K562 (cell line): ENCODE data around the gene ACBD3. TPM values are rescaled to one million over a fixed set of nuclear protein-coding genes. Genes with fewer than 3 reads are reported as not detected.

ENCODE experiments used
- ARNT ChIP-seq, 2 experiments: fragments of 450-650 bp; IDR thresholded peaks; 2 replicates each; pipeline ENCODE4 v1.6.1; 2016; ENCODE audit warnings: mild to moderate bottlenecking in 1 of 2
- DDX20 ChIP-seq: fragments of 450-650 bp; IDR thresholded peaks from 2 replicates; pipeline ENCODE4 v1.6.1; 2016; ENCODE audit warnings: missing genetic modification characterization, low read depth, mild to moderate bottlenecking, missing compliant biosample characterization, moderate library complexity
- FOXJ2 ChIP-seq: fragments of 200-800 bp; sonication (Bioruptor generic); IDR thresholded peaks from 2 replicates; pipeline ENCODE4 v1.6.1; 2016; ENCODE audit warnings: missing genetic modification characterization, missing compliant biosample characterization
- FOXJ3 ChIP-seq: sonication (generic); formaldehyde crosslinking; IDR thresholded peaks from 2 replicates; pipeline ENCODE4 v1.4.0; 2020; ENCODE audit warnings: mild to moderate bottlenecking, missing genetic modification reagents
- GABPB1 ChIP-seq: sonication (generic); formaldehyde crosslinking; IDR thresholded peaks from 2 replicates; pipeline ENCODE4 v1.8.0; 2022; ENCODE audit warnings: mild to moderate bottlenecking, missing genetic modification reagents
- KDM4B ChIP-seq, 2 experiments: fragments of 450-650 bp in 1 of 2; sonication (generic) in 1 of 2; IDR thresholded peaks; 2 replicates each; pipeline ENCODE4 v1.6.1; 2016 to 2017; ENCODE audit warnings: borderline replicate concordance in 2 of 2, antibody characterized with exemption in 1 of 2, low read depth in 1 of 2, mild to moderate bottlenecking in 1 of 2
- KLF10 ChIP-seq: fragments of 250-450 bp; sonication (Bioruptor Pico); IDR thresholded peaks from 2 replicates; pipeline ENCODE4 v1.6.1; 2021; ENCODE audit warnings: matching md5 sums
- LARP7 ChIP-seq: fragments of 450-650 bp; IDR thresholded peaks from 2 replicates; pipeline ENCODE4 v1.6.1; 2016
- POLR2A ChIP-seq: fragments of 450-650 bp; conservative IDR thresholded peaks from 2 replicates; pipeline ENCODE4 v1.6.1; 2016
- TEAD4 ChIP-seq, 2 experiments: sonication (generic) in 1 of 2; formaldehyde crosslinking in 1 of 2; IDR thresholded peaks; 2 replicates each; pipeline versions ENCODE4 v1.6.1 to v1.8.0; 2012 to 2022; ENCODE audit warnings: borderline replicate concordance in 1 of 2, inconsistent platforms in 1 of 2, low read length in 1 of 2, mild to moderate bottlenecking in 1 of 2, missing genetic modification reagents in 1 of 2
- U2AF1 ChIP-seq: fragments of 200-400 bp; formaldehyde crosslinking; optimal IDR thresholded peaks from 2 replicates; pipeline ENCODE3; 2017; ENCODE audit warnings: mild to moderate bottlenecking, low read depth, low read length, moderate library complexity
- ZNF174 ChIP-seq: fragments of 250-450 bp; sonication (Bioruptor Pico); IDR thresholded peaks from 2 replicates; pipeline ENCODE4 v1.4.0; 2020; ENCODE audit warnings: mild to moderate bottlenecking
- ZNF239 ChIP-seq: fragments of 250-450 bp; sonication (Bioruptor Pico); IDR thresholded peaks from 2 replicates; pipeline ENCODE4 v1.4.0; 2020; ENCODE audit warnings: mild to moderate bottlenecking
- polyA plus RNA-seq, 8 experiments: library from polyadenylated mRNA; depleted of rRNA in 4 of 8; stranded (reverse) in 5 of 8; unstranded in 3 of 8; fragments of >200 nt; fragmentation: Nextera tagmentation in 2 of 8; fragmentation: Illumina TruSeq in 1 of 8; extraction: Ambion mirVana in 2 of 8; extraction: Trizol in 1 of 8; gene quantifications; 2 replicates each; pipeline versions ENCODE4 v1.2.1 to v1.2.3, GENCODE V29; 2011 to 2014; ENCODE audit warnings: inconsistent platforms in 1 of 8, missing spikeins in 1 of 8
- total RNA-seq, 7 experiments: library from RNA; depleted of rRNA in 6 of 7; stranded (reverse); fragments of >200 nt in 6 of 7; fragmentation: Illumina TruSeq in 2 of 7; extraction: Trizol in 2 of 7; gene quantifications; 2 replicates each; pipeline versions ENCODE4 v1.2.1 to v1.2.3, GENCODE V29; 2011 to 2021; ENCODE audit warnings: low replicate concordance in 1 of 7
- TF ChIP-seq, protein P1 (sequence below): fragments of 450-650 bp; IDR thresholded peaks from 2 replicates; pipeline ENCODE4 v1.6.1; 2014; ENCODE audit warnings: low read depth, mild to moderate bottlenecking, moderate library complexity, borderline replicate concordance
- TF ChIP-seq, protein P2 (sequence below): IDR thresholded peaks from 3 replicates; pipeline ENCODE4 v1.6.1; 2011; ENCODE audit warnings: borderline replicate concordance, mild to moderate bottlenecking; ENCODE audit not compliant: insufficient read length, insufficient read depth
- TF ChIP-seq, protein P3 (sequence below): fragments of 450-650 bp; formaldehyde crosslinking; IDR thresholded peaks from 2 replicates; pipeline ENCODE4 v1.4.0; 2020; ENCODE audit warnings: mild to moderate bottlenecking
- TF ChIP-seq, protein P4 (sequence below): fragments of 200-800 bp; sonication (Bioruptor generic); IDR thresholded peaks from 2 replicates; pipeline ENCODE4 v1.6.1; 2016; ENCODE audit warnings: missing genetic modification characterization, missing compliant biosample characterization

ACBD3 gene
- total and polyA plus RNA-seq, 9 of the 15 experiments (the other 6 are each of a cell fraction or from before 2014, with no cell fraction given) = 11.1 to 36.7 (median 26.9) TPM

DNA sequence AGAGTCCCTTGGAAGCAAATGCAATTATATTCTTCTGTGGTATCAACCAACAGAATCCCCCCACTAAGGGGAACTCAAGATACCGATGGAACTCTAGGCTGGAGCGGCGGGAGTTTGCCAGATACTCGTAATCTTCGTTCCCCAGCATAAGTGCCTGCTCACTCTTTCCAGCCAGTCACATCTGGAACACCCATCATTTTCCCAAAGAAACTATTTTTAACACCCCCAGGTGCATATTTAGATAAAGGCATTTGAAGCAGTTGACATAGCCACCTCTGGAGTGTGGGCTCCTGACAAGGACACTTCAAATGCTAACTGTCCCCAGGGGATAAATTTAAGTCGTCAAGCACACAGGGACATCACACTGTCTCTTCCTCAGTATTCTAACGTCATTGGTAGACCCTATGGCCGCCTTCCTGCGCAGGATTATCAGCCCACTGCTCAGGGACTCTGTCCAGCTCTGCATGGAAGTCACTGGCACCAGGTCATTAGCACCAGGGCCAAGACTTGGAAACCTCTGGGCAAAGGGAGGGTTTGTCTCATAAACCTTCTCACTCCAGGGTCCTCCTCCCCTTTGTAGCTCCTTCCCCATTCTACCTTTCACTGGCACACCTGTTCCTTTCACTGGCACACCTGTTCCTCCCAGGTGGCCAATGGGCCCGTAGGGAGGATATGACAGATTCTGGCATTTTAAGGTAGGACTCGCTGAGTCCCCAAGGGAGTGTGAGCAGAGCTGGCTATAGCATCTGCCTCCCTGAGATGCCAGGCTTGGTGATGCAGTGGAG, 75.3 kb downstream of the ACBD3 start (continued):
- TF ChIP-seq, protein P1, sequence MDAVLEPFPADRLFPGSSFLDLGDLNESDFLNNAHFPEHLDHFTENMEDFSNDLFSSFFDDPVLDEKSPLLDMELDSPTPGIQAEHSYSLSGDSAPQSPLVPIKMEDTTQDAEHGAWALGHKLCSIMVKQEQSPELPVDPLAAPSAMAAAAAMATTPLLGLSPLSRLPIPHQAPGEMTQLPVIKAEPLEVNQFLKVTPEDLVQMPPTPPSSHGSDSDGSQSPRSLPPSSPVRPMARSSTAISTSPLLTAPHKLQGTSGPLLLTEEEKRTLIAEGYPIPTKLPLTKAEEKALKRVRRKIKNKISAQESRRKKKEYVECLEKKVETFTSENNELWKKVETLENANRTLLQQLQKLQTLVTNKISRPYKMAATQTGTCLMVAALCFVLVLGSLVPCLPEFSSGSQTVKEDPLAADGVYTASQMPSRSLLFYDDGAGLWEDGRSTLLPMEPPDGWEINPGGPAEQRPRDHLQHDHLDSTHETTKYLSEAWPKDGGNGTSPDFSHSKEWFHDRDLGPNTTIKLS = peak; percentile 60; the same call in 1 of the 2 replicates
- TF ChIP-seq DDX20 (tag) (no peak), KLF10 (no peak), KDM4B (IDR thresholded peaks at IDR 0.05; ENCODE audit: borderline replicate concordance in 2 of 2, low read depth in 1 of 2) (no peak), LARP7 (no peak), FOXJ2 (tag) (no peak), ARNT (IDR thresholded peaks at IDR 0.05) (peak; percentile 92 to 95), ZNF239 (CRISPR knock-in tag) (peak; percentile 13; the same call in 1 of the 2 replicates), U2AF1 (no peak), TEAD4 (IDR thresholded peaks at IDR 0.05; ENCODE audit: low read length) (peak; percentile 98), TEAD4 (CRISPR knock-in tag; IDR thresholded peaks at IDR 0.05; ENCODE audit: borderline replicate concordance) (no peak), POLR2A (no peak), GABPB1 (CRISPR knock-in tag) (no peak), ZNF174 (no peak), FOXJ3 (CRISPR knock-in tag) (no peak)
- TF ChIP-seq, protein P2, sequence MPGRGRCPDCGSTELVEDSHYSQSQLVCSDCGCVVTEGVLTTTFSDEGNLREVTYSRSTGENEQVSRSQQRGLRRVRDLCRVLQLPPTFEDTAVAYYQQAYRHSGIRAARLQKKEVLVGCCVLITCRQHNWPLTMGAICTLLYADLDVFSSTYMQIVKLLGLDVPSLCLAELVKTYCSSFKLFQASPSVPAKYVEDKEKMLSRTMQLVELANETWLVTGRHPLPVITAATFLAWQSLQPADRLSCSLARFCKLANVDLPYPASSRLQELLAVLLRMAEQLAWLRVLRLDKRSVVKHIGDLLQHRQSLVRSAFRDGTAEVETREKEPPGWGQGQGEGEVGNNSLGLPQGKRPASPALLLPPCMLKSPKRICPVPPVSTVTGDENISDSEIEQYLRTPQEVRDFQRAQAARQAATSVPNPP = no peak
- TF ChIP-seq, protein P3, sequence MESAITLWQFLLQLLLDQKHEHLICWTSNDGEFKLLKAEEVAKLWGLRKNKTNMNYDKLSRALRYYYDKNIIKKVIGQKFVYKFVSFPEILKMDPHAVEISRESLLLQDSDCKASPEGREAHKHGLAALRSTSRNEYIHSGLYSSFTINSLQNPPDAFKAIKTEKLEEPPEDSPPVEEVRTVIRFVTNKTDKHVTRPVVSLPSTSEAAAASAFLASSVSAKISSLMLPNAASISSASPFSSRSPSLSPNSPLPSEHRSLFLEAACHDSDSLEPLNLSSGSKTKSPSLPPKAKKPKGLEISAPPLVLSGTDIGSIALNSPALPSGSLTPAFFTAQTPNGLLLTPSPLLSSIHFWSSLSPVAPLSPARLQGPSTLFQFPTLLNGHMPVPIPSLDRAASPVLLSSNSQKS (CRISPR knock-in tag) = 0 out of 2 replicates have a peak, but pooled peaks have one; percentile 40
- TF ChIP-seq, protein P4, sequence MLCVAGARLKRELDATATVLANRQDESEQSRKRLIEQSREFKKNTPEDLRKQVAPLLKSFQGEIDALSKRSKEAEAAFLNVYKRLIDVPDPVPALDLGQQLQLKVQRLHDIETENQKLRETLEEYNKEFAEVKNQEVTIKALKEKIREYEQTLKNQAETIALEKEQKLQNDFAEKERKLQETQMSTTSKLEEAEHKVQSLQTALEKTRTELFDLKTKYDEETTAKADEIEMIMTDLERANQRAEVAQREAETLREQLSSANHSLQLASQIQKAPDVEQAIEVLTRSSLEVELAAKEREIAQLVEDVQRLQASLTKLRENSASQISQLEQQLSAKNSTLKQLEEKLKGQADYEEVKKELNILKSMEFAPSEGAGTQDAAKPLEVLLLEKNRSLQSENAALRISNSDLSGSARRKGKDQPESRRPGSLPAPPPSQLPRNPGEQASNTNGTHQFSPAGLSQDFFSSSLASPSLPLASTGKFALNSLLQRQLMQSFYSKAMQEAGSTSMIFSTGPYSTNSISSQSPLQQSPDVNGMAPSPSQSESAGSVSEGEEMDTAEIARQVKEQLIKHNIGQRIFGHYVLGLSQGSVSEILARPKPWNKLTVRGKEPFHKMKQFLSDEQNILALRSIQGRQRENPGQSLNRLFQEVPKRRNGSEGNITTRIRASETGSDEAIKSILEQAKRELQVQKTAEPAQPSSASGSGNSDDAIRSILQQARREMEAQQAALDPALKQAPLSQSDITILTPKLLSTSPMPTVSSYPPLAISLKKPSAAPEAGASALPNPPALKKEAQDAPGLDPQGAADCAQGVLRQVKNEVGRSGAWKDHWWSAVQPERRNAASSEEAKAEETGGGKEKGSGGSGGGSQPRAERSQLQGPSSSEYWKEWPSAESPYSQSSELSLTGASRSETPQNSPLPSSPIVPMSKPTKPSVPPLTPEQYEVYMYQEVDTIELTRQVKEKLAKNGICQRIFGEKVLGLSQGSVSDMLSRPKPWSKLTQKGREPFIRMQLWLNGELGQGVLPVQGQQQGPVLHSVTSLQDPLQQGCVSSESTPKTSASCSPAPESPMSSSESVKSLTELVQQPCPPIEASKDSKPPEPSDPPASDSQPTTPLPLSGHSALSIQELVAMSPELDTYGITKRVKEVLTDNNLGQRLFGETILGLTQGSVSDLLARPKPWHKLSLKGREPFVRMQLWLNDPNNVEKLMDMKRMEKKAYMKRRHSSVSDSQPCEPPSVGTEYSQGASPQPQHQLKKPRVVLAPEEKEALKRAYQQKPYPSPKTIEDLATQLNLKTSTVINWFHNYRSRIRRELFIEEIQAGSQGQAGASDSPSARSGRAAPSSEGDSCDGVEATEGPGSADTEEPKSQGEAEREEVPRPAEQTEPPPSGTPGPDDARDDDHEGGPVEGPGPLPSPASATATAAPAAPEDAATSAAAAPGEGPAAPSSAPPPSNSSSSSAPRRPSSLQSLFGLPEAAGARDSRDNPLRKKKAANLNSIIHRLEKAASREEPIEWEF = peak; percentile 70; the same call in 1 of the 2 replicates
